SJSA1 (cell line): ENCODE results near the gene GNAZ. TPM values are rescaled to one million over a fixed set of nuclear protein-coding genes. Genes with fewer than 3 reads are reported as not detected.

Experiments
- DNase-seq, 2 experiments: peaks; one replicate each; pipeline ENCODE4 v3.0.0-alpha.2; 2015 to 2020; ENCODE audit warnings: low spot score in 2 of 2, low read depth in 1 of 2
- H3K27ac ChIP-seq: fragments of 250-450 bp; sonication (Bioruptor Pico); 2 replicates; pipeline ENCODE4 v1.5.1; 2020; ENCODE audit warnings: mild to moderate bottlenecking, moderate library complexity
- H3K27me3 ChIP-seq: fragments of 250-450 bp; sonication (Bioruptor Pico); replicated peaks from 2 replicates; pipeline ENCODE4 v1.5.1; 2020; ENCODE audit warnings: mild to moderate bottlenecking, moderate library complexity
- H3K36me3 ChIP-seq: fragments of 250-450 bp; sonication (Bioruptor Pico); 2 replicates; pipeline ENCODE4 v1.5.1; 2020; ENCODE audit warnings: mild to moderate bottlenecking
- H3K4me1 ChIP-seq: fragments of 250-450 bp; sonication (Bioruptor Pico); replicated peaks from 2 replicates; pipeline ENCODE4 v1.6.1; 2021; ENCODE audit warnings: mild to moderate bottlenecking
- H3K4me3 ChIP-seq: fragments of 250-450 bp; sonication (Bioruptor Pico); 2 replicates; pipeline ENCODE4 v1.5.1; 2020; ENCODE audit warnings: mild to moderate bottlenecking
- H3K9me3 ChIP-seq: fragments of 250-450 bp; sonication (Bioruptor Pico); replicated peaks from 2 replicates; pipeline ENCODE4 v1.5.1; 2020; ENCODE audit warnings: mild to moderate bottlenecking
- total RNA-seq: library from RNA; depleted of rRNA; stranded (reverse); fragments of >200 nt; shearing (Covaris generic); gene quantifications from 2 replicates; pipeline ENCODE4 v1.2.3, GENCODE V29; 2014

GNAZ gene
- total RNA-seq, 1 experiment from 2014 or later: 82.5 TPM

DNA sequence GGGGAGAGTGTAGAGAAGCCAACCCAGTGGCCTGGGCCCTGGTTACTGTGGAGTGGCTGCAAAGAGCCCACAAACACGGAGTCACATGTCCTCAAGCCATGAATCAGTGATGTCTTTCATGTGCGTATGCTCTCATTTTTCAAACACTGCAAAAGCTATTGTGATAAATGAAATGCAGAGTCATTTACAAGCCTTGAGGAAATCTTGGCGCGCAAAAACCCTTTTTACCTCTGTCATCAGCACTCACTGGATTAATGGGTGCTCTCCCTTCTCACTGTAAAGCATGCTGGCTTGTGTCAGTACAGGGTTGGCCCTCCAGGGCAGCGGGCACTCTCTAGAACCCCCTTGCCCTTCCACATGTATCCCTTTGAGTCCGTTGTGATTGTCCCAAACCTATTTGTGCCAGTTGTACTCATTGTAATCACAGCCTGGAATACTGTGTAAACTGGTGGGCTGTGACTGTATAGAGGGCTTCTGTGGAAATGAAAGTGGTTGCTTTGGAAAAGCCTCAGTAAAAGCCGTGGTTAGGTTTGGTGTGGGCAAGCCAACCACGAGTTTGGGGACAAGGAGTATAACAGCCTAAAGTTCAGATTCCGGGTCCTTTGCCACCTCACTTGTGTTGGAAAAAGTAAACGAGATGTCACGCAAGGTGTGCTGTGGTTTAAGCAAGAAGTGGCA lies 10.4 kb downstream of the GNAZ start:
- DNase-seq: no peak
- H3K9me3 ChIP-seq: no peaks in the 10 kb centered on the region

DNA sequence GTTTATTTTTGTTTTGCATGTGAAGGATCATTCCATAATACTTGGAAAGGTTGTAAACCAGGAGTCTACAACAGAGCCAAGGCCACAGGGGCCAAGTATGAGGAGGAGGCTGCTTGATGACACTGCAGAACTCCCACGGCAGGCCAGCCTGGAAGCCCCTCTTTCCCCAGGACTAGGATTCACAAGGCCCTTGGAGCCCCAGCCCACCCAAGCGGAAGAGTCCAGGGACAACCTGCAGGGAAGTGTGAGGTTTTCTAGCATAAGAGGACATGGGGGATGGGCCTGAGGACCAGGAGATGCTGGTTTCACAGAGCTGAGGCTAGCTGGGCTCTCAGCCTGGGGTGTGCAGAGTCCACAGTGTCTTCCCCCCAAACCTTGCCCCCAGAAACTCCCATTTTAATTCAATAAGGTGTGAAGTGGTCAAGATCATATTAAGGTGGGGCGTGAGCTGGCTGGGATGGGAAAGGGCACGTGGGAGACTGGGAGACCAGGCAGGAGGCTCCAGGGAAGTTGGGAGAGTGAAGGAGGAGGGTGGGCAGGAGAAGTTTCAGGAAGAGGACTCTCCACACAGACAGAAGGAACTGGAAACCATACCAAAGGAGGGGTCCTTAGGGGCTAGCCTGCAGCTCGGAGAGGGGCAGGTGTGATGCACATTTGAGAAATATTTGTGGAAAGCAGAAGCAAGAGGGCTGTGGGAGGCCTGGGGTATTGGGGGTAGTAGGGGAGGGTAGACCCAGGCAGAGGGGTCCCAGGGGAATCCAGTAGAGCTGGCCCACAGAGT lies 12.4 kb downstream of the GNAZ start:
- Histone ChIP-seq H3K9me3 (no peaks in the 10 kb centered on the region), H3K27me3 (no peaks in the 10 kb centered on the region), H3K27ac (no peak overlapping the region), H3K4me1 (peaks cover 24% of the 10 kb centered on the region), H3K4me3 (no peak overlapping the region), H3K36me3 (peaks cover 26% of the 10 kb centered on the region)
- DNase-seq: peak in 1 of 2 experiments; percentile 40

More for the DNA sequence above, 10.4 kb downstream of the GNAZ start:
- Histone ChIP-seq H3K4me3 (no peak overlapping the region), H3K27ac (no peak overlapping the region), H3K36me3 (peaks cover 37% of the 10 kb centered on the region), H3K4me1 (peaks cover 44% of the 10 kb centered on the region), H3K27me3 (no peaks in the 10 kb centered on the region)

DNA sequence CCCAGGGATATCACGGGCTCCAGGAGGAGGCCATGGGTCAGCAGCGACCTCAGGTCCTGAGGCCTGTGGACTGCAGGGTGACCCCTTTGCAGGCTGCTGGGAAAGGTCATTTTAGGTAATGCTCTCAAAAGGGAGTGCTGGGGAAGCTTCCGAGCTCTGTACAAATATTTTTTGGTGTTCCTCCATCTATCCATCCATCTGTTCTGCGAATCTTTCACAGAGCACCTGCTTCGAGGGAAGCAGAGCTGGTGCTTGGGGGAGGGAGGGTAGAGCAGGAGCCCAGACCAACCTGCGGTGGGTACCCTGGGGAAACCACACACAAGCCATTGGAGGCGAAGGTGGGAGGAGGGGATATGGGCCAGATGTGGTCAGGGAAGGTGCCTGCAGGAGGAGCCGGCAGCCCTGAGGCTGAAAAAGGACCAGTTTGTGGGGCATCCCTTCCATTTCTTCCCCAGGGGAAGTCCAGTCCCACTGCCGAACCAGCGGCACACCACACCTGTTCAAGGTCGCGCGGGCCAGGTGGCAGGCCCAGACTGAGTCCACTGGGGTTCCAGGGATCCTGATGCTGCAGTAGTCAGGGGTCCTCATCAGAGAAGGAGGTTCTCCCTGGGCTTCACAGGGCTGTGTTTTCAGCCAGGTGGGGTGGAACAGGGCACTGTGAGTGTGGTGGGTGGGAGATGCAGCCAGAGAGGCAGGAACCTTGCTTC lies 13.1 kb downstream of the GNAZ start:
- Histone ChIP-seq H3K4me1 (peaks cover 24% of the 10 kb centered on the region), H3K27ac (no peak overlapping the region), H3K4me3 (no peak overlapping the region), H3K36me3 (peaks cover 19% of the 10 kb centered on the region), H3K27me3 (no peaks in the 10 kb centered on the region), H3K9me3 (no peaks in the 10 kb centered on the region)
- DNase-seq: no peak

DNA sequence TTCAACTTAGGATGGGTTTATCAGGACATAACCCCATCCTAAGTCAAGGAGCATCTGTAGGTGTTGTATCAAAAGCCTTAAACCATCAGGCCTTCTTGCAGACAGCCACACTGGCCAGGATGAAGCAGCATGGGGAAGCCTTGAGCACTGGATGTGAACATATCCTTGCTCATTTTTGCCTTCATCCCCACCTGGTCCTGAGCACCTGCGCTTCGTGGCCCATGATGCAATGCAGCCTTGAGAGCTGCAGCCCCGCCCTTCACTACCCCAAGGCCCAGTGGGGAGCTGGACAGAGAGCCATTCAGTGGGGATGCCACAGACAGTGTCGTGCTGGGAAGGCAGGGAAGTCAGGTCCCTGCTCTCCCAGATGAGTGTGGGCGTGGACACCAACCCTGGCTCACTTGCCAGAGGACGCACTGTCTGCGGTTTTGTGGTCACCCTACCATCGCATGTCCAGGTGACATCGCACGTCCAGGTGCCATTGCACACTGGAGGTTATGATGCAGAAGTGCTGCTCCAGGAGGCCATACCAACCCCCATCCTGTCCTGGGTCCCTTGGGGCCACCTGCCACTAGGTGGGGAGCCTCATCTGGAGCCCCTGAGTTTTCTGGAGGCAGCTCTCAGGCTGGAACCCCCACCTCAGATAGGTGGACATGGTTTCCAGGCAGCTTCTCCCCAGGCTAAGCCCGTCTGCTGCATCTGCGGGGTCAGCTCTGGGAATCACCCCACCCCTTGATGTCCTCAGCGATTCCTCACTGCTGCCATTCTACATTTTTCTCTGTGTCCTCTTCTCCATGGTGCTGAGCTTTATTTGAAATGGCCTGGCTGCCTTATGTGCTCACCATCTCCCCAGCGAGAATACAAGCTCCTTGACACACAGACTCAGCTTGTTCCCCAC lies 14.4 kb downstream of the GNAZ start:
- H3K9me3 ChIP-seq: no peaks in the 10 kb centered on the region
- H3K4me1 ChIP-seq: peaks cover 18% of the 10 kb centered on the region
- no peak overlapping the region for H3K4me3 ChIP-seq
- DNase-seq: no peak
- no peak overlapping the region for H3K27ac ChIP-seq
- H3K27me3 ChIP-seq: no peaks in the 10 kb centered on the region
- H3K36me3 ChIP-seq: peaks cover 25% of the 10 kb centered on the region

DNA sequence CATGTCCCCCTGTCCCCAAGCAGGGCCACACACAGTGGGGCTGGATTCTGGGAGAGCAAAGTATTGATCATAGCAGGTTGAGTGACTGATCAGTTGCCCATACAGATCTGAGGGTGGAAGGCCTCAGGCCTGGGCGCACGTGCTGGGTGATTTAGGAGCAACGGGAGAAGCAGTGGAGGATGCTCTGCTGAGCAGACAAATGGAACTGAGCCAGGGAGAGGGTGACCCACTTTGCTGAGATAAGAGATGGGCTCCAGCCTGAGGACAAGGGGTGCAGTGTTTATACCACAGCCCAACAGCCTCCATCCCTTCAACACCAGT lies 15.0 kb downstream of the GNAZ start:
- no peak for DNase-seq

DNA sequence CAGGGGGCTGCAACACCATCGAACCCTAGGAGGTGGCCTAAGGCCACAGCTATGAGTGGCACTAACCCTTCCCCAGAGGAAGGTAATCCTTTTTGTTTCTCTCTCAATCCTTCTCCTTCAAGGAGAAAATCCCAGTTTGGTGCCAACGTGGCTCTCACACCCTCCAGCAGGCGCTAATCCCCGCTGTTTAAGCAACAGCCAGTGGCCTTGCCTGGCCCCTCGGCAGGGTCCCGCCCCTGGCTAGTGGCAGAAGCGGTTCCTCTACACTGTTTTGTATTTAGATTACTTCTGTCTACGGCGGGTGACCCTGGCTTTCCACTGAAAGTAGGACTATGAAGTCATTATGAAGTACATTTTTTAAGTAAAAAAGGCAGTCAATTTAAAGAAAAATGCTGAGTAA lies 15.5 kb downstream of the GNAZ start:
- Histone ChIP-seq H3K4me3 (no peak overlapping the region), H3K9me3 (no peaks in the 10 kb centered on the region), H3K27ac (no peak overlapping the region), H3K4me1 (peaks cover 17% of the 10 kb centered on the region), H3K27me3 (no peaks in the 10 kb centered on the region), H3K36me3 (peaks cover 25% of the 10 kb centered on the region)
- no peak for DNase-seq

More for the DNA sequence above, 15.0 kb downstream of the GNAZ start:
- Histone ChIP-seq H3K27me3 (no peaks in the 10 kb centered on the region), H3K4me3 (no peak overlapping the region), H3K36me3 (peaks cover 25% of the 10 kb centered on the region), H3K4me1 (peaks cover 17% of the 10 kb centered on the region), H3K9me3 (no peaks in the 10 kb centered on the region), H3K27ac (no peak overlapping the region)

DNA sequence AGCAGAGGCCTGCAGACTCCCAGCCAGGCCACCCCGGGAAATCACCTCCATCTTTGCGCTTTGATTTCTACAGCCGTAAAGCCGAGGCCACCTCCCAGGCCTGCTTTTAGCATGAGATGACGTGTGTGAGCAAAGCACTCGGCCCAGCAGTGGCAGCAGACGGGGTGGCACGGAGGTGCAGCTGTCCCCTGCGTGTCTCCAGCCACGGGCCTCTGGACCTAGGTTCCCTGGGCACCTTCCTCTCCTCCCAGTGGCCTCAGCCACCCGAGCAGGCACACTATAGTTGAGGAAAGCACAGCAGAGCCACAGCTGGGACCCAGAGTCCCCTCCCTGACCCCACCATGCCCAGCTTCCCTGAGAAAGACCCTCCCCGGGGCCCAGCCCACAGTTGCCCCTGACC lies 15.9 kb downstream of the GNAZ start:
- H3K27me3 ChIP-seq: no peaks in the 10 kb centered on the region
- H3K27ac ChIP-seq: no peak overlapping the region
- no peak for DNase-seq
- peaks cover 29% of the 10 kb centered on the region for H3K36me3 ChIP-seq
- H3K4me1 ChIP-seq: peaks cover 17% of the 10 kb centered on the region
- H3K4me3 ChIP-seq: no peak overlapping the region
- no peaks in the 10 kb centered on the region for H3K9me3 ChIP-seq

DNA sequence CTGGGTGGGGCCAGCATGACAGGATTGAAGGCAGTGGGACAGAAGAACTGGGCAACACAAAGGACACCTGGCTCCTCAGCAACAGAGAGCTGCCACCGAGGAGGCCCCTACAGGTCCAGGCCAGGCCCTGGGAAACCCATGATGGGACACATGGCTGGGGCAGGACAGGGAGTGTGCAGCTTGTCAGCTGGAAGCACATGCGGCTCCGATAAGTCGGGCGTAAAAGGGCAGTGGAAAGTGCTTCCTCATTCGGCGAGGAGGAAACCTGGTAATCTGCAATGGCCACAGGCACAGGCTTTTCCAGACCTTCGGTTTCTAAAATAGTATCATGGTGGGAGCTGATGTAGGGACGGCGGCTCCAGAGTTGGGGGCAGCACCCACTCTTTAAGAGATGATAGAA lies 16.5 kb downstream of the GNAZ start:
- Histone ChIP-seq H3K36me3 (peaks cover 33% of the 10 kb centered on the region), H3K27ac (no peak overlapping the region), H3K27me3 (no peaks in the 10 kb centered on the region), H3K4me1 (peaks cover 17% of the 10 kb centered on the region), H3K9me3 (no peaks in the 10 kb centered on the region), H3K4me3 (no peak overlapping the region)
- no peak for DNase-seq

DNA sequence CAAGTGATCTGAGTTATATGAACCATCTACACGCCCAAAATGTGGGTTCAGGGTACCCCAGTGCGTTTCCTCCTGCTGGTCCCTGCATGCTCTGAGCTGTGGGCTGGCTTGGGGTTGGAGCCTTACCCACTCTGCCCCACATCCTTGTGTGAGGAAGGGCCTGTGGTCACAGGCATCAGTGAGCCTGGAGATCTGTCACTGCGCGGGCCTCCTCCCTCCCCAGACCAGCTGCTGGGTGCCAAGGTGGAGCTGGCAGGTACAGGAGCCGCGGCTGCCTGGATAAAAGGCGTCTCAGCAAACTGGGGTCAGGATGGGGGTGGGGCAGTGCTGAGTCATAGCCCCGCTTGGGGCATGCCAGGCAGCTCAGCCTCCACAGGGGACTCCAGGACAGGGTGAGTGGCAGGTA lies 17.9 kb downstream of the GNAZ start:
- Histone ChIP-seq H3K4me1 (peaks cover 9% of the 10 kb centered on the region), H3K9me3 (no peaks in the 10 kb centered on the region), H3K36me3 (peaks cover 44% of the 10 kb centered on the region), H3K4me3 (no peak overlapping the region), H3K27me3 (no peaks in the 10 kb centered on the region), H3K27ac (no peak overlapping the region)
- DNase-seq: no peak

DNA sequence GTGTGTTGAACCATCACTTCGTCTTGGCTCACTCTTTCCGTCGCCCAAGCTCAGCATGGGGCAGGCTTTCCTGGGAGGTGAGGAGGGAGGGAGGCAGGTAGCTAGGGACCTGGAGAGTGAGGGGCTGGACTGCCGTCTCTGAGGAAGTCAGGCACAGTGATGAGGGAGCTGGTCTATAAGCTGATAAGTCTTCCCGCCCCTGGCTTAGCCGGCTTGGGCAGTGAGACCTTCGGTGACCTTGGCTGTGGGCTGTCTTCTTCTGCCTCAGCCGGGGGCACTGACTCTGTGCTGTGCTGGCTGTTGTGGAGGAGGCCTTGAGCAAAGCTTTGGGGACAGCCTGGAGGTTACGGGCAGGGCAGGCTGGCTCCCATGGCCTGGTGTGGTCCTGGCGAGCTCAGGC lies 18.7 kb downstream of the GNAZ start:
- Histone ChIP-seq H3K9me3 (no peaks in the 10 kb centered on the region), H3K4me3 (no peak overlapping the region), H3K27me3 (no peaks in the 10 kb centered on the region), H3K4me1 (peaks cover 9% of the 10 kb centered on the region), H3K27ac (no peak overlapping the region), H3K36me3 (peaks cover 48% of the 10 kb centered on the region)
- no peak for DNase-seq

DNA sequence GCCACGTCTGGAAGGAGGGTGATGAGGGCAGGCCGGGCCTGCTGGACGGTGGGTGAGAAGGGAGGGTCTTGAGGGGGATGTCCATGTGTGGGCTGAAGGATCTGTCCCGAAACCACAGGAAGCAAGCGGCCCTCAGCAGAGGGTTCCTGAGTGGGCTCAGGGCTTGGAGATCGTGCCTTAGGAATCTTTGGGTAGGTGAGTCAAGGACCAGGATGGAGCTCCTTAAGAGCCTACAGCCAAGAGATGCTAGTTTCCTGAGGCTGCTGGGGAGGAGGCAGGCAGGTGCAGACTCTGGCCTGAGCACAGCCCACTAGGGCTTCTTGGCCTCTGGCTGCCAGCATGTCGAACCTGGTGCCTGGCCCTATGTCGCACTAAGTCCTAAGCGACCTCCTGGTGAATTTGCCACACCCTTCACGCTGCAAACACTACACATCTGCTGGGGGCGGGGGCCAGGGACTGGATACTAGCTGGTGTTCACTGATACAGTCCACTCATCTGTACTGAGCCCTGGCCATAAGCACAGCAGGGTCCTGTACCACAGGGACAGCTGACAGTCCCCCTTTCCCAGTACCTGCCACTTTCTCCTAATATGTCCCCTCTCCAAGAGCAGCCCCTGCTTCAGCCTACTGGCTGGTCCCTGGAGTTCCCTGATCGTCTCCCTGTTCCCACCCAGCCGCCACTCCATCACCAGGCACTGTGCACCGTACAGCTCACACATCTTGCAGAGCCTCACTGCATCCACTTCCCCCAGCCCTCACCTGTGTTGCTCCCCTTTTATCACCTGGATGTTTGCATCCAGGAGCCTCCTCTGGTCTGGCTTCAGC lies 19.5 kb downstream of the GNAZ start:
- H3K4me1 ChIP-seq: peaks cover 9% of the 10 kb centered on the region
- H3K27me3 ChIP-seq: no peaks in the 10 kb centered on the region
- no peaks in the 10 kb centered on the region for H3K9me3 ChIP-seq
- no peak overlapping the region for H3K27ac ChIP-seq
- no peak for DNase-seq
- H3K36me3 ChIP-seq: peaks cover 51% of the 10 kb centered on the region
- H3K4me3 ChIP-seq: no peak overlapping the region

DNA sequence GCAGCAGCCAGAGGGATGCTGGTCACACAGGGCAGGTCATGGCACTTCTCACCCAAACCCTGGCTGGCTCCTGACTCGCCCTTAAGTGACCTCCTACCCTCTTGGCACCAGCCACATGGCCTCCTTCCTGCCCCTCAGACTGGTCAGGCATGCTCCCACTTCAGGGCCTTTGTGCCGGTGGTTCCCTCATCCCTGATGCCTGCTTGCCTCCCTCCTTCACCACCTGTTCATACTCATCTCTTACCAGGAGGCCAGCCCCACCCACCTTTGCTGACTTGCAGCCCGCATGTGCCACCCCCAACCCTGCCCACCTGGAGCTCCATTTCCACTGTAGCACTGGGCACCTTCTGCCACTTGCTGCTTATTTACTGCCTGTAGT lies 20.1 kb downstream of the GNAZ start:
- H3K4me3 ChIP-seq: no peak overlapping the region
- peaks cover 9% of the 10 kb centered on the region for H3K4me1 ChIP-seq
- peaks cover 53% of the 10 kb centered on the region for H3K36me3 ChIP-seq
- DNase-seq: no peak
- H3K9me3 ChIP-seq: no peaks in the 10 kb centered on the region
- no peak overlapping the region for H3K27ac ChIP-seq
- H3K27me3 ChIP-seq: no peaks in the 10 kb centered on the region

DNA sequence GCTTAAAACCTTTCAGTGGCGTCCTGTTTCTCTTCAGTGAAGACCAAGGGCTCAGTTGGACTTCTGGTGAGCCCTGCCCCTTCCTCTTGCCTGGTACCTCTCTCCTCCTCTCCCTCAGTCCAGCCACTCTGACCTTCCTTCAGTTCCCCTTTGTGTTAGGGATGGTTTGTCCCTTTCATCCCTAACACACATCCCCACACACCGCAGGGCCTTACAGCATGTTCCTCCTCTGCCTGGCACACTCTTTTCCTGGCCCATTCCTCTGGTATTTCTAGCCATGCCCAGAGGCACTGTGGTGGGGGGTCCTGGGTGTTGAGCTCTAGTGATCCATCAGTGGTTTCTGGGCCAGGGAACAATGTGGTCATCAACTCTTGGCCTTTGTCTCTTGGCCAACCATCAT lies 21.4 kb downstream of the GNAZ start:
- no peak for DNase-seq
- H3K36me3 ChIP-seq: peaks cover 56% of the 10 kb centered on the region
- no peak overlapping the region for H3K27ac ChIP-seq
- no peak overlapping the region for H3K4me3 ChIP-seq
- peaks cover 9% of the 10 kb centered on the region for H3K4me1 ChIP-seq
- no peaks in the 10 kb centered on the region for H3K27me3 ChIP-seq
- H3K9me3 ChIP-seq: no peaks in the 10 kb centered on the region
